Heart left ventricle (tissue), 16 donors: Measurements from ENCODE around the gene ENTPD7. TPM values are rescaled to one million over a fixed set of nuclear protein-coding genes. Genes with fewer than 3 reads are reported as not detected.

Source experiments
- ATAC-seq, 4 donors: fragments of 200-7000 bp; cut with Tn5 transposase; one replicate each; pipeline ENCODE4 v1.9.1; 2020 to 2022; ENCODE audit warnings: moderate library complexity in 4 of 4, mild to moderate bottlenecking in 3 of 4, moderate number of reproducible peaks in 1 of 4
- DNase-seq, 5 donors: peaks; one replicate each; pipeline ENCODE4 v3.0.0-alpha.2; 2020
- H3K27ac ChIP-seq, 12 donors: fragments of 200-600 bp; sonication (generic) in 4 of 12; one replicate each; pipeline versions ENCODE4 v1.5.0 to v1.8.0; 2016 to 2022; ENCODE audit warnings: mild to moderate bottlenecking in 2 of 12
- H3K27me3 ChIP-seq, 9 donors: fragments of 200-600 bp; sonication (generic) in 2 of 9; one replicate each; pipeline versions ENCODE4 v1.5.1 to v1.8.0; 2016 to 2022; ENCODE audit warnings: mild to moderate bottlenecking in 3 of 9
- H3K36me3 ChIP-seq, 9 donors: fragments of 200-600 bp; sonication (generic) in 2 of 9; one replicate each; pipeline versions ENCODE4 v1.5.0 to v1.8.0; 2018 to 2022; ENCODE audit warnings: mild to moderate bottlenecking in 2 of 9
- H3K4me1 ChIP-seq, 12 donors: fragments of 200-600 bp; sonication (generic) in 4 of 12; one replicate each; pipeline versions ENCODE4 v1.5.0 to v1.8.0; 2016 to 2022; ENCODE audit warnings: mild to moderate bottlenecking in 3 of 12
- H3K4me3 ChIP-seq, 12 donors: fragments of 200-600 bp; sonication (generic) in 4 of 12; one replicate each; pipeline versions ENCODE4 v1.5.0 to v1.8.0; 2017 to 2022; ENCODE audit warnings: mild to moderate bottlenecking in 9 of 12, moderate library complexity in 4 of 12
- H3K9me3 ChIP-seq, 12 donors: fragments of 200-600 bp; sonication (generic) in 4 of 12; one replicate each; pipeline versions ENCODE4 v1.5.0 to v1.8.0; 2016 to 2022; ENCODE audit warnings: mild to moderate bottlenecking in 1 of 12
- POLR2A ChIP-seq, 2 donors: fragments of 450-650 bp; IDR thresholded peaks; one replicate each; pipeline ENCODE4 v1.6.1; 2017; ENCODE audit warnings: antibody characterized with exemption in 2 of 2, mild to moderate bottlenecking in 2 of 2, moderate library complexity in 2 of 2
- WGBS, 4 donors: extraction: QIAGEN DNeasy Blood & Tissue Kit in 2 of 4; methylation state at CpG; one replicate each; pipeline versions ENCODE4 v1.1.5 to v1.1.7; 2013 to 2018; 5-methylcytosine and 5-hydroxymethylcytosine counted together
- intact Hi-C, 10 donors: fragments of 100-400 bp; cut with DNase I; formaldehyde crosslinking; loops; one replicate each; pipeline versions ENCODE4 v1.11.1 to v1.14.2; 2022
- polyA plus RNA-seq, 2 donors: library from polyadenylated mRNA; stranded (reverse); fragments of 200-250 nt; gene quantifications; one replicate each; pipeline ENCODE4 v1.2.3, GENCODE V29; 2013
- total RNA-seq, 9 donors: library from RNA; depleted of rRNA in 2 of 9; stranded (reverse); fragments of >200 nt in 2 of 9; fragmentation: NEBNext Ultra II Directional in 3 of 9; extraction: Animal tissue kit (Norgen Biotek cat#: 25700) in 3 of 9; gene quantifications; one replicate each; pipeline versions ENCODE4 v1.1.0 to v1.2.4, GENCODE V29; 2016 to 2023
- TF ChIP-seq, protein P1 (sequence below), 12 donors: fragments of 200-600 bp; sonication (generic) in 4 of 12; IDR thresholded peaks; one replicate each; pipeline versions ENCODE4 v1.5.0 to v1.8.0; 2018 to 2022; ENCODE audit warnings: antibody characterized with exemption in 12 of 12, mild to moderate bottlenecking in 5 of 12
- donor health status: ischemic (EF 13 %, LVEDD 7.1; RV severe dilation, severe dysfunction).
- donor health status: healthy with polysubstance abuse.
- donor health status: DM: no; HTN: yes; CAD: no.
- donor health status: DM: no; HTN: no; CAD: no.
- donor health status: ischemic (EF 25% LVEDD 6.9; RV normal size, moderate dysfunction).
- donor health status: ischemic (EF 25% LVEDD 5.7; RV mildly dilated, moderate dysfunction).
- donor health status: healthy.
- donor health status: DM: yes; HTN: yes; CAD: no.
- donor health status: ischemic (EF 35%, LVEDD 5.7; RV mildly dilated, moderate dysfunction).
- donor health status: nonischemic (EF 11% LVEDD 7.7; RV severe dilation, severe dysfunction).
- donor health status: DM: yes; HTN: yes; CAD: no.
- donor health status: PGD.
- donor health status: ischemic (EF 29% LVEDD 5.4; RV normal size, mild dysfunction).
- donor health status: nonischemic (EF 23%, LVEDD 6.1; RV moderate dilation, normal function).

ENTPD7 gene
- total and polyA plus RNA-seq, 11 donors, result 0.23 to 5.6 (median 2.7) TPM

DNA sequence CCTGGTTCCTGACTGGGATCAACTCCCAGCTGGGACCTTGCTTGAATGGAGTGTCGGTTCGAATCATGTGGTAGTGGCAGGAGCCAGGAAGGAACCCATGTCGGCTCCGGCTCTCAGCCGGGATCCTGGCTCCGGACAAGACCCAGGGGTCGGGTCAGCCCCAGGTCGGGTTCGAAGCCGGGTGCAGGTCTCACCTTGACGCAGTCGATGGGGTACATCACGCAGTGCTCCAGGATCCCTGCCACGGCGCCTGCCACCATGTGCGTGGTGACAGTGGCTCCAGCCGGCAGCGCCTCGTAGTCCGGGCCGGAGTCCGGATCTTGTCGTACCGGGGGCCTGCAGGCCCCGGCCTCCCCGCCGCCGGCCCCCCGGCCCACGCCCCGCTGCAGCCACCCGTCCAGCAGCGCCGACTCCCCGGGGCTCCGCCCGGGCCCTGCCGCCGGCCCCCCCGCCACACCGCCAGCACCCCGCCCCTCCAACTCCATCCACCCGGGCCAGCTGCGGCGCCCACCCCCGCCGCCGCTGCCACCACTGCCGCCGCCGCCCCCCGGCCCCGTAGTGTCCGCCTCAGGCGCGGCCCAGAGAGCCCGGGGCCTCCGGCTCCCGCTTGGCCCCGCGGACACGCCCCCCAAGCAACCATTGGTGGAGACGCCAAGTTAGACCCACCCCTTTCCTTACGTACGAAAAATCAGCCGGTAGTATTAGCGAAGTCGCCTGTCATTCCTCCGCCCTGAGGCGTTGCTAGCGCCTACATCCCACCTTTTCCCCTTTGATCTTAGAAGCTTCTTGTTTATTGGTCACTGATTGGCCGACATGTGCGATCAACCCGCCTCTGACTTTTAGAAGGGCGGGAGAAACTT lies 39.2 kb upstream of the ENTPD7 start, which contains the start of gene SLC25A28:
Gene SLC25A28, minus strand, starts transcription at position 589 of the 860 bp plus-strand sequence. Its CDS starts 104 bp downstream, at position 485.
- peak; percentile 89 to 96 (median 92) for ATAC-seq
- 0 to 1% (median 0%) methylated on average over 21 to 75 of the region's 75 CpGs for WGBS, 4 donors
- Histone ChIP-seq H3K36me3 (peaks cover 0 to 7% (median under 1%) of the 10 kb centered on the region in 9 donors), H3K9me3 (no peaks in the 10 kb centered on the region), H3K27ac (peak within 1 kb of the TSS; percentile 91 to 100 (median 98)), H3K27me3 (no peaks in the 10 kb centered on the region), H3K4me3 (peak within 1 kb of the TSS; percentile 77 to 98 (median 92)), H3K4me1 (peaks cover 10 to 51% (median 38%) of the 10 kb centered on the region in 12 donors)
- no peak for TF ChIP-seq POLR2A (IDR thresholded peaks at IDR 0.05)
- TF ChIP-seq, protein P1, sequence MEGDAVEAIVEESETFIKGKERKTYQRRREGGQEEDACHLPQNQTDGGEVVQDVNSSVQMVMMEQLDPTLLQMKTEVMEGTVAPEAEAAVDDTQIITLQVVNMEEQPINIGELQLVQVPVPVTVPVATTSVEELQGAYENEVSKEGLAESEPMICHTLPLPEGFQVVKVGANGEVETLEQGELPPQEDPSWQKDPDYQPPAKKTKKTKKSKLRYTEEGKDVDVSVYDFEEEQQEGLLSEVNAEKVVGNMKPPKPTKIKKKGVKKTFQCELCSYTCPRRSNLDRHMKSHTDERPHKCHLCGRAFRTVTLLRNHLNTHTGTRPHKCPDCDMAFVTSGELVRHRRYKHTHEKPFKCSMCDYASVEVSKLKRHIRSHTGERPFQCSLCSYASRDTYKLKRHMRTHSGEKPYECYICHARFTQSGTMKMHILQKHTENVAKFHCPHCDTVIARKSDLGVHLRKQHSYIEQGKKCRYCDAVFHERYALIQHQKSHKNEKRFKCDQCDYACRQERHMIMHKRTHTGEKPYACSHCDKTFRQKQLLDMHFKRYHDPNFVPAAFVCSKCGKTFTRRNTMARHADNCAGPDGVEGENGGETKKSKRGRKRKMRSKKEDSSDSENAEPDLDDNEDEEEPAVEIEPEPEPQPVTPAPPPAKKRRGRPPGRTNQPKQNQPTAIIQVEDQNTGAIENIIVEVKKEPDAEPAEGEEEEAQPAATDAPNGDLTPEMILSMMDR (IDR thresholded peaks at IDR 0.05), result no peak
- peak; percentile 93 to 97 (median 96) for DNase-seq
- intact Hi-C loops, result loop anchor here in 9 of 10 donors (1.0 to 10.0 kb wide), 9 partner anchors 37 to 1155 kb away; partner anchors contain the start of genes ENTPD7 (in 7 of the 9), COX15 (in 1 of the 9), CUTC (in 1 of the 9) and GOT1 (in 1 of the 9)

DNA sequence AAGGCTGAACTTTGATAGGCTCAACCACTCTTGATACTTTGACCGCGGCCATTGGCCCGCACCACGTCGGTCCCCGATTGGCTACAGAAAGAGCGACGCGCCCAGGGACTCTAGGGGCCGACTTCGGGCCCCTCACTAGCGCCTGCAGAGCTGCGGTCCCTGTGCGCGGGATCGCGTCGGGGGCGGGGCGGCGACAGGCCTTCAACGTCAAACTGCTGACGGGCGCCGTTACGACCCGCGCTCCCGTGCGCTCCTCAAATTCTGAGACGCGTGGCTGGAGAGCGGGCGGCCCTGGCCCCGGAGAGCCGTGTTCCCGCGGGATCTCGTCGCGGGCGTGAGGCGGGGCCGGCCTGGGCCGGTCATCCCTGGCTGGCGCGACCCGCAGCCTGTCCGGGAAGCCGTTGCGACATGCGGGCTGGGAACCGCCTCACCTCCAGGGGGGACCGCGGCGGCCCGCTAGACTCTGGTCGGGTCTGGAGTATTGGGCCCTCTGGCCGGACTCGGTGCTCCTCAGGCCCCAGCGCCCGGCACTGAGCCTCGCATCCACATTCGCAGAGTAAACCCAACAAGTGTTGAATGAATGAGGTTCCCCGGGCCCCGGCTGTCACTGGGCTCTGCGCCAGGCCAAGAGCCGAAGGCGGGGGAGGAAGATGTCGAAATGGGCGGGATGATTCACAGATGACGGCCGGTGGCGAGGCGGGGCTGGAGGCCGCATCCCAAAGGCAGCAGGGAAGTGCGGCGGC lies 38.4 kb upstream of the ENTPD7 start:
- Histone ChIP-seq H3K4me3 (peak overlapping the region; percentile 32 to 98 (median 91)), H3K9me3 (no peaks in the 10 kb centered on the region), H3K27me3 (no peaks in the 10 kb centered on the region), H3K36me3 (peaks cover 0 to 4% (median 0%) of the 10 kb centered on the region in 9 donors), H3K27ac (peak overlapping the region; percentile 91 to 100 (median 98)), H3K4me1 (peaks cover 10 to 48% (median 36%) of the 10 kb centered on the region in 12 donors)
- TF ChIP-seq, protein P1 (IDR thresholded peaks at IDR 0.05), result peak in 1 of 12 donors; percentile 12
- peak; percentile 42 to 59 for TF ChIP-seq POLR2A (IDR thresholded peaks at IDR 0.05)
- intact Hi-C loops, result loop anchor here in 8 of 10 donors (1.0 to 10.0 kb wide), 8 partner anchors 36 to 190 kb away; partner anchors contain the start of genes ENTPD7 (in 7 of the 8), COX15 (in 1 of the 8), CUTC (in 1 of the 8) and GOT1 (in 1 of the 8)
- WGBS, 4 donors, result 0% methylated on average over 31 to 78 of the region's 78 CpGs
- DNase-seq, result peak; percentile 92 to 96 (median 95)
- ATAC-seq, result peak; percentile 59 to 95 (median 93)

DNA sequence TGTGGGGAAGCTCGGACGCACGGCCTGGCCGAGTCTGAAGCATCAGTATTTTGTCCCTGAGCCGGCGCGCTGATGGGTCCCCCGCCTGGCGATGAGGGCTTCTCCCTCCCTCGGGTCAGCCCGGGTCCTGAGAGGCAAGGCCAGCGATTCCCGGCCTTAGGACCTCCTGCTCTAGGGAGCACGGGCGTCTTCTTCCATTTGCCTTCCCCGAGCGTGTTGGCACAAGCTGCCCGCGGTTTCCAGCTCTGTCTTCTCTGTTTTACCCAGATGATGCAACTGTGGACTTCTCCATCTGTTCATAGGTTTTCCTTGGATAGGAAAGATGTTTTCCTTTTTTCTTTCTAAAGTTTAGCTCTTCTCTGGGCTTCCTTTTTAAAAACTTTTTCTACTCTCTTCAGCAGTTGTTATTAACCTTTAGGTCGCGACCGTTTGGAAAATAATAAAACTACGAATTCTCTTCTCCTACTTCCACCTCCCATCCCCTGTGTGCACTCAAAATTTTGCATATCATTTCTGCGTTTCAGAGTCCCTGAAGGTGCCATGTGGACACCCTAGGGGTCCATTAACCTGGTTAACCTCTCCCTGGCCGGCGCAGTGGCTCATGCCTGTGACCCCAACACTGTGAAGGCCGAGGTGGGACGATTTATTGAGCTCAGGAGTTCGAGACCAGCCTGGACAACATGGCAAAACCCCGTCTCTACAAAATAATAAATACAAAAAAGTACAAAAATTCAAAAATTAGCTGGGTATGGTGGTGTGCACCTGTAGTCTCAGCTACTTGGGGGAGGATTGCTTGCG lies 37.7 kb upstream of the ENTPD7 start:
- Histone ChIP-seq H3K27me3 (no peaks in the 10 kb centered on the region), H3K4me3 (peak overlapping the region; percentile 32 to 98 (median 91)), H3K9me3 (no peaks in the 10 kb centered on the region), H3K36me3 (no peaks in the 10 kb centered on the region), H3K4me1 (peaks cover 9 to 41% (median 32%) of the 10 kb centered on the region in 12 donors), H3K27ac (peak overlapping the region; percentile 91 to 100 (median 98))
- peak in 1 of 2 donors; percentile 83 for TF ChIP-seq POLR2A (IDR thresholded peaks at IDR 0.05)
- TF ChIP-seq, protein P1 (IDR thresholded peaks at IDR 0.05), result no peak
- ATAC-seq (peak in 1 of 4 donors; percentile 22), DNase-seq (no peak)
- intact Hi-C loops, result loop anchor here in 8 of 10 donors (2.0 to 10.0 kb wide), 7 partner anchors 36 to 191 kb away; partner anchors contain the start of genes ENTPD7 (in 6 of the 8), COX15 (in 1 of the 8), CUTC (in 1 of the 8) and GOT1 (in 1 of the 8)
- WGBS, 4 donors, result 17 to 19% (median 18%) methylated on average over 31 of the region's 31 CpGs
